Natural killer cell (primary cell): ENCODE results near the gene COQ8A. TPM values are rescaled to one million over a fixed set of nuclear protein-coding genes. Genes with fewer than 3 reads are reported as not detected.

Experiments
- ATAC-seq, 3 donors: fragments of 150-1000 bp in 2 of 3; fragments of 200-7000 bp in 1 of 3; cut with Tn5 transposase; 1 replicate in 1 of 3; 2 replicates in 2 of 3; pipeline ENCODE4 v1.10.0; 2021; ENCODE audit warnings: mild to moderate bottlenecking in 2 of 3, moderate library complexity in 2 of 3
- DNase-seq, 2 donors: peaks; one replicate each; pipeline versions ENCODE4 v3.0.0 to v3.0.0-alpha.2; 2013 to 2021; ENCODE audit warnings: mixed read lengths in 1 of 2
- H3K27ac ChIP-seq: one replicate; pipeline ENCODE4 v1.5.1; 2013; ENCODE audit warnings: mild to moderate bottlenecking, low read length
- H3K27me3 ChIP-seq: one replicate; pipeline ENCODE4 v1.6.1; 2013; ENCODE audit warnings: low read length; ENCODE audit not compliant: control insufficient read depth, insufficient read depth
- H3K36me3 ChIP-seq: one replicate; pipeline ENCODE4 v1.6.1; 2013; ENCODE audit warnings: low read length; ENCODE audit not compliant: control insufficient read depth, insufficient read depth
- H3K4me1 ChIP-seq: one replicate; pipeline ENCODE4 v1.6.1; 2013; ENCODE audit warnings: low read length; ENCODE audit not compliant: control insufficient read depth, insufficient read depth
- H3K4me3 ChIP-seq: one replicate; pipeline ENCODE4 v1.5.1; 2013; ENCODE audit warnings: low read length
- H3K9me3 ChIP-seq: one replicate; pipeline ENCODE4 v1.6.1; 2013; ENCODE audit warnings: low read length; ENCODE audit not compliant: control insufficient read depth, insufficient read depth
- H3K27ac Mint-ChIP-seq, 2 donors: one replicate each; pipeline ENCODE4 v1.8.0; 2022; ENCODE audit warnings: mild to moderate bottlenecking in 2 of 2, mixed read lengths in 2 of 2, moderate library complexity in 1 of 2
- H3K27me3 Mint-ChIP-seq, 2 donors: one replicate each; pipeline ENCODE4 v1.8.0; 2022; ENCODE audit warnings: low read depth in 2 of 2, mixed read lengths in 2 of 2
- H3K36me3 Mint-ChIP-seq: one replicate; pipeline ENCODE4 v1.8.0; 2022; ENCODE audit warnings: mixed read lengths
- H3K4me1 Mint-ChIP-seq, 2 donors: one replicate each; pipeline ENCODE4 v1.8.0; 2022; ENCODE audit warnings: mixed read lengths in 2 of 2
- H3K4me3 Mint-ChIP-seq: one replicate; pipeline ENCODE4 v1.8.0; 2022; ENCODE audit warnings: mild to moderate bottlenecking, moderate library complexity, mixed read lengths
- H3K9me3 Mint-ChIP-seq, 2 donors: one replicate each; pipeline ENCODE4 v1.8.0; 2022; ENCODE audit warnings: mixed read lengths in 2 of 2
- CTCF ChIP-seq: fragments of 200-600 bp; IDR thresholded peaks from one replicate; pipeline ENCODE4 v1.8.0; 2022; ENCODE audit warnings: antibody characterized with exemption
- WGBS: methylation state at CpG from one replicate; pipeline ENCODE4 v1.1.7; 2013; ENCODE audit warnings: missing lambda C conversion rate; ENCODE audit not compliant: insufficient coverage; 5-methylcytosine and 5-hydroxymethylcytosine counted together
- intact Hi-C: fragments of 100-400 bp; cut with micrococcal nuclease; formaldehyde crosslinking; loops from one replicate; pipeline ENCODE4 v1.14.2; 2022
- total RNA-seq, 4 donors: library from RNA; stranded (reverse); fragments of 120-200 nt in 1 of 4; gene quantifications; one replicate each; pipeline versions ENCODE4 v1.2.3 to v1.2.4, GENCODE V29; 2013 to 2022

Gene COQ8A
- total RNA-seq, 3 donors from 2014 or later (not counting 1 experiment from before 2014, with no cell fraction given), result 42.9 to 59.7 (median 56.2) TPM

GRCh38 chr1:226903819-226904716 lies 36.0 kb upstream of the COQ8A start:
- WGBS, result 85% methylated on average over 12 of the region's 12 CpGs
- peaks cover 0 to 15% of the 10 kb centered on the region in 2 donors for H3K4me1 Mint-ChIP-seq
- ATAC-seq (no peak), DNase-seq (no peak)
- H3K27me3 ChIP-seq, result no peaks in the 10 kb centered on the region
- no peak overlapping the region for H3K4me3 ChIP-seq
- H3K9me3 Mint-ChIP-seq, result no peaks in the 10 kb centered on the region
- H3K4me3 Mint-ChIP-seq, result no peak overlapping the region
- TF ChIP-seq CTCF, result no peak
- no peak overlapping the region for H3K27ac ChIP-seq
- no peaks in the 10 kb centered on the region for H3K36me3 ChIP-seq
- intact Hi-C loops, result no loop called here
- no peaks in the 10 kb centered on the region for H3K9me3 ChIP-seq
- no peak overlapping the region for H3K27ac Mint-ChIP-seq
- no peaks in the 10 kb centered on the region for H3K27me3 Mint-ChIP-seq
- no peaks in the 10 kb centered on the region for H3K4me1 ChIP-seq
- no peaks in the 10 kb centered on the region for H3K36me3 Mint-ChIP-seq

- no peaks in the 10 kb centered on the region for H3K4me1 ChIP-seq
- Mint-ChIP-seq H3K9me3 (no peaks in the 10 kb centered on the region), H3K27me3 (no peaks in the 10 kb centered on the region), H3K4me3 (no peak overlapping the region), H3K4me1 (peaks cover 0 to 8% of the 10 kb centered on the region in 2 donors), H3K27ac (no peak overlapping the region), H3K36me3 (no peaks in the 10 kb centered on the region)
- no peak overlapping the region for H3K4me3 ChIP-seq
- intact Hi-C loops, result no loop called here
- H3K9me3 ChIP-seq, result no peaks in the 10 kb centered on the region
- no peak overlapping the region for H3K27ac ChIP-seq
- H3K36me3 ChIP-seq, result no peaks in the 10 kb centered on the region
- WGBS, result 57% methylated on average over 3 of the region's 3 CpGs
- DNase-seq, result no peak
- TF ChIP-seq CTCF, result no peak
- ATAC-seq, result no peak
- H3K27me3 ChIP-seq, result no peaks in the 10 kb centered on the region
Observed at GRCh38 chr1:226904772-226905171, 35.3 kb upstream of the COQ8A start.

- ATAC-seq (no peak), DNase-seq (no peak)
- 95% methylated on average over 10 of the region's 10 CpGs for WGBS
- Mint-ChIP-seq H3K4me1 (no peaks in the 10 kb centered on the region), H3K9me3 (no peaks in the 10 kb centered on the region), H3K27me3 (no peaks in the 10 kb centered on the region), H3K4me3 (no peak overlapping the region), H3K36me3 (no peaks in the 10 kb centered on the region), H3K27ac (no peak overlapping the region)
- H3K9me3 ChIP-seq, result no peaks in the 10 kb centered on the region
- no peaks in the 10 kb centered on the region for H3K27me3 ChIP-seq
- no peak for TF ChIP-seq CTCF
- no peak overlapping the region for H3K27ac ChIP-seq
- no peaks in the 10 kb centered on the region for H3K36me3 ChIP-seq
- intact Hi-C loops, result no loop called here
- no peaks in the 10 kb centered on the region for H3K4me1 ChIP-seq
- H3K4me3 ChIP-seq, result no peak overlapping the region
Observed at GRCh38 chr1:226908419-226908818, 31.7 kb upstream of the COQ8A start.
